ENCODE data around the gene AMTN.

The AMTN gene

GRCh38 chr4:70577220-70577927, 59.0 kb downstream of the AMTN start:
- DNase-seq (ENCODE audit: low read depth) = no peak
- TF ChIP-seq CTCF (IDR thresholded peaks at IDR 0.05; ENCODE audit: control insufficient read depth, extremely low read depth, insufficient read depth) = no peak
- no peak overlapping the region for H3K4me3 ChIP-seq (ENCODE audit: low read depth, low read length)

GRCh38 chr4:70581980-70582379, 63.6 kb downstream of the AMTN start:
- no peak for DNase-seq (ENCODE audit: low read depth)
- no peak overlapping the region for H3K4me3 ChIP-seq (ENCODE audit: low read depth, low read length)
- TF ChIP-seq CTCF (IDR thresholded peaks at IDR 0.05; ENCODE audit: control insufficient read depth, extremely low read depth, insufficient read depth) = no peak
